HG03064 (cell line): ENCODE results near the gene RNF157.

Source experiments
- ATAC-seq: cut with Tn5 transposase; IDR thresholded peaks from one replicate; pipeline ENCODE4 v1.9.1; 2021; ENCODE audit warnings: low read depth; ENCODE audit not compliant: unreplicated experiment

The RNF157 gene

DNA sequence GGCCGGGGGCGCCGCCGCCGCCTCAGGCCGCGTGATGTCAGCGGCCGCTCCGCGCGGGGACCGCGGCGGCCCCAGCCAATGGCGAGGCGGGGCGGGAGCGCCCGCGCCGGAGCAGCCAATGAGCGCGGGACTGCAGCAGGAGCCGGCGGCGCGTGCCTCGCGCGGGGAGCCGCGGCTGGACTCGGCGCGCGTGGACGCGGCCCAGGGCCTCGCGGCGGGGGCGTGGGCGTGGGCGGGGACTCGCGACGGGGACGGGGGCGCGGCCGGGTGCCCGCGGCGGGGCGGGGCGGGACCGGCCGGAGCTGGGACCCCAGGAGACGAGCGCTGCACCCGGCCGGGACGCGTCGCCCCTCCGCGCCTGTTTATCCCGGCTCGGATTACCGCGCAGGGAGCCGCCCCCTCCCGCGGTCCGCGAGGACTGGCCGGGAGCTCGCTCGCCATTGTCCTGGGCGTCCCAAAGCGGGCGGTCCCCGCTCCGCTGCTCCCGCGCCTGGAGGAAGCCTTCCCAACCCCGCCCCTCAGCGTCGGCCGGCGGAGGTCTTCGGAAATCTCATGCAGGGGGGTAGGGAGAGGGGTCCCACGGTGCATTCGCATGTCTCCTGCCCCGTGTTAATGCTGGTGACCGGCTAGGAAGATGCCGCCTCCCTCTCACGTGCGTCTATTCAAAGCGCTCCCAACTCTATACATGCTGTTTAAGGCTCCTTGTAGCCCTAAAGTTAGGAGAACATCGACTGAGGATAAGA lies at the start of gene RNF157:
TSS of gene RNF157 (minus strand) at position 33 of the 743 bp plus-strand sequence. CDS start 253 bp downstream, outside the sequence.
- ATAC-seq = no peak

DNA sequence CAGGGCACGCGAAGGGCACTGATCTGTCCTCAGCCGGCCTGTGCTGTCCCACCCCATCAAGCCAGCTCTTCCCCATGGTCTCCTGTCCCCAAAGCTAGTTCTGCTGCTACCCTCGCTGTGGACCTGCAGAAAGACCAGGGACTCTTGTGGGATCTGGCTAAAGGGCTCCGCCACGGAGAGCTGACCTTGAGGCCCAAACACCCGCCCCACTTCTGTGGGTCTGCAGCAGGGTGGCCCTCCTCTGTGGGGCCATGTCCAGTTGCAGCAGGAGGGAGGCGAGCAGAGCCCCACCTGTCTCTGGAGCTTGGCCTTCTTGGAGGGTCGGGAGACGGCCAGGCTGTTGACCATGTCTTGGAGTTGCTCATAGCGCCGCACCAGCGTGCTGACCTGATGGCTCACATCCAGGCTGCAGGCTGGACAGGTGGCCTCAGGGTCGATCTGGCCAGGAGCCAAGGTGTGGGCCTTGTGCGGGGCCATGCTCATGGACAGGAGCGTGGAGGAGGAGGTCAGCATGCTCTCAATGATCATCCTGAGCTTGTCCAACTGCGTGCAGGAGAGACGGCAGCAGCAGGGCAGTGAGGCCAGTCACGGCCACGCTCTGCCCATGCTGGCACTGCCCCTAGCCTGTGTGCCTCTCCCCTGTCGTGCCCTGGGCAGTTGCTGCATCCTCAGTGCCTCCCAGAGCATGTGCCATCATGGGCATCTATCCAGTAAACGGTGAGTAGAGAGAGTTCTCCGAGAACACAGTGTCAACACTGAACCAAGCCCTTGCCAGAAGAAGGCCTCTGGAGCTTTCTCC lies 41.5 kb upstream of the RNF157 start:
- ATAC-seq = no peak

DNA sequence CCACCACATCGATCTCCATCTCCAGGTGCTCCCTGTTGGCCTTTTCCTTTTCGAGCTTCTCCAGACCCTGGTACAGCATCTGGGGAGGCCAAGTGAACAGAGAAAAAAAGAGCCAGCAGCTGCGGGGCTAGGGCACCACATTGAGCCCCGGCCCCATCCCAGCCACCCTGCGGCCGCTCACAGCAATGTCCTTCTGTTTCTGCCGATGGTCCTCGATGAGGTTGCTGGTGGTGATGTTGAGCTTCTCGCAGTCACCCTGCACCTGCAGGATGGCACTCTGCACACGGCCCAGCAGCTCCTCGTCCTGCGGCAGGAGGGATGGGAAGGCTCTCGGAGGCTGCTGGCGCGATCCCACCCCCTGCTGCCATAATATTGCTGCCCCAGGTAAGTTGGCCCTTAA lies 40.4 kb upstream of the RNF157 start:
- no peak for ATAC-seq

DNA sequence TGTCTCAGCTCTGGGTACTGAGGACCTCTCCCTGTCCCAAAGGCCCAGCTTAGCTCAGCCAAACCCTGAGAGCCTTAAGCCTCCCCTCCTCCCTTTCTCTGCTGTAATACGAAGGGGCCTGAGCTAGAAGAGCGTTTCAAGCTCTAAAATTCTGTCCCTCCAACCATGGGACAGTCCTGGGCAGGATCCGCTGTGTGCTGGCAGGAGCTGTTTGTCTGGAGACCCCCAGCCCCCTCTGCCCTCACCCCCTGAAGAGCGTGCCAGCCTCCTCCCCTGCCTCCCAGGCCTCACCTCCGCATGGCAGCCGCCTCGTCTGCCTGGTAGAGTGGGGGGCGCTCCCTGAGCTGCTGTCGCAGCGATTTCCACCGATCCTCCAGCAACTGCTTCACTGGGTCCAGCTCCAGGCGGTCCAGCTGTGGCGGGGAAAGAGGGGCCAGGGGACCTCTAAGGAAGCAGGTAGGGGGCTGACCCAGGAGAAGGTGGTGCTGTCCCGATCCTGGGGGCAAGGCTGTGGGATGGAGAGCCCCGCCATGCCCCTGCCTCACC lies 39.5 kb upstream of the RNF157 start:
- ATAC-seq = no peak

- no peak for ATAC-seq
Measured at GRCh38 chr17:76278952-76279741, 38.9 kb upstream of the RNF157 start.

DNA sequence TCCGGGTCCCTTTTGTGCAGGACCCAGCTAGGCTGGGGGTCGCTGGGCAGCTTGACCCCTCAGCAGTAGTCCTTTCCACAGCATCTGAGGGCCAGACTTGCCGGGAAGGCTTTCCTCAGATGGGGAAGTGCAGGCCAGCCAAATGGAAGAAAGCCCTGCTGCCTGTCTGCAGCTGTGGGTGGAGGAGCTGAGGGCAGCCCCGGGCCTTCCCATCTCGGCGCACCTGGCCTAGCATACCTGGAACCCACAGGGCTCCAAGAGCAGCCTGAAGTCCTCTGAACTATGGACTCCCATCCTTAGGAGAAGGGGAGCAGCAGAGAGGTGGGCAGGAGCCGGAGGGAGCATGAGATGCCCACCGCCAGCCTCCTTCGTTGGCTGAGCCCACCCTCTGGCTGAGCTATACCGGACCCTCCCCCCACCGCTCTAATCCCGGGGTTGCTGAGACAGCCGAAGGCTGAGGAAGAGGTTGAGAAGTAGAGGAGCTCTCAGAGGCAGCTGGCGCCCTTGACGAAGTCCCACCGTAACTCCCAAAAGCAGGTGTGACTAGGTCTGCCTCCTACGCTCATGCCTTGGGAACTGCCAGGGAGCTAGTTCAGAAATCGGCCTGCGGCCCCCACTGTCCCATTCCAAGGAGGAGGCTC lies 38.1 kb upstream of the RNF157 start:
- ATAC-seq = no peak

DNA sequence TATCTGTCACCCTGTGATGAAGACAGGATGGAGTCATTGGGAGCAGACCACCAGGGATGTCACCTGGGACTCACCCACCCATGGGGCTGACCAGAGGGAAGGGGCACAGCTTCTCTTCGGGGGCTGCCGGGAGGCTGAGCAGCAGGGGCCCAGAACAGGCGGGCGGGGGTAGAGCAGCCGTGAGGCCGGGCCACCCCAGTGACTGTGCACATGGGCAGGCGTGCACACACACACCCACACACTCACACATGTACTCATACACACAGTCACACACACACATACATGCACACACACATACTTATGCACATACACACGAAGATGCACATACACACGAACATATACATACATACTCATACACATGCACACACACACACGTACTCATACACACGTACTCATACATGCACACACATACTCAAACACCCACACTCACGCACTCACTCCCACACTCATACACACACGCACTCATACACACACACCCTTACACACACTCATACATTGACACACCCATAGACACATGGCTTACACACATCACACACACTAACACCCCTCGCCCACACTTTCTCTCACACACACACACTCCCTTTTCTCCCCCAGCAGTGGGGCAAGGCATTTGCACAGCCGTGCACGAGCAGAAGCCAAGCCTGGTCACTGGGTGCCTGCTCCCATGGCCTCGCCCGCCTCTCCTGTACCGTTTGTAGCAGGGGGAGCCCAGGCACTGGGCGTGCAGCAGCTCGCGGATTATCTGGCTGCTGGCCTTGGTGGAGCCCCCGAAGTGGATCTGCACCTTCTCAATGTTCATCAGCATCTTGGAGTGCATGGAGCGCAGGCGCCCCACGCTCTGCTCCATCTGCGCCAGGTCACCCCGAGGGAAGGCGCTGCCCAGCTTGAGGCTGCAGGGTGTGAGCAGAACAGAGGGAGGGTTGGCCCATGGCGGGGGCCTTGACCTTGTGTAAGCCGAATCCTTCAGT lies 37.3 kb upstream of the RNF157 start:
- ATAC-seq = no peak

DNA sequence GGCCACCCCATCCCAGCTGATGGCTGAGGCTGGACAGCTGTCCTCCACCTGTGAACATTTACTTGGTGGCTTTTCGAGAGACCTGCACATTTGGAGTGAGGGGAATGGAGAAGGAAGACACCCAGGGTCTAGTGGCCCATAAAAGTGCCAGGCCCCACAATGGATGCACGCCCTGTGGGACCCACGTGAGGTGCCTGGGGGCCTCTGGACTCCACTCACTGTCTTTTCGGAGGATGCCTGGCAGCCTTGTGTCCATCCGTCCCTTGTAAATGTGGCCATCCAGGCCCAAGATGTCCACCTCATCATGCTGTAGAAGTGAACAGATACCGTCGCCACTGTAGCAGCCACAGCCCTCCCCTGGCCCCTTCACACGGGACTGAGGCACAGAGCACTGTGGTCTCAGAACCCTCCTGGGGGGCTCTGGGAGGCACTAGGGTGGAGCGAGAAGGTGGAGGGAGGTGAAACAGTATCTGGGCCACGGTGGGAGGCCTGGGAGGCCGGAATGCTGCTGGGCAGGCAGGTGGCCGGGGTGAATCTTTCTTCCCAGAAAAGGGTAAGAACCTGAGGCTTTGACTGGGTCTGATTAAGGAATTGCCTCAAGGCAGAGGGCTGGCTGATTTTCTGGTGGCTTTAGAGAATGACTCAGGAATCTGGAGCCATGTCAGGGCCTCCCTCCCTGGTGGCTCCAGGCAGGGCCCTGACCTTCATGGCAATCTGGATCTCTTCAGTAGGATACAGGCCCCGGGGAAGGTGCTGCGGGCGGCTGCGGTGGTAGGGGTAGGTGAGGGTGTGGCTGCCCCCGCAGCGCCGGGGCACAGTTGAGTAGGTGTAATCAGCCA lies 36.4 kb upstream of the RNF157 start:
- no peak for ATAC-seq

DNA sequence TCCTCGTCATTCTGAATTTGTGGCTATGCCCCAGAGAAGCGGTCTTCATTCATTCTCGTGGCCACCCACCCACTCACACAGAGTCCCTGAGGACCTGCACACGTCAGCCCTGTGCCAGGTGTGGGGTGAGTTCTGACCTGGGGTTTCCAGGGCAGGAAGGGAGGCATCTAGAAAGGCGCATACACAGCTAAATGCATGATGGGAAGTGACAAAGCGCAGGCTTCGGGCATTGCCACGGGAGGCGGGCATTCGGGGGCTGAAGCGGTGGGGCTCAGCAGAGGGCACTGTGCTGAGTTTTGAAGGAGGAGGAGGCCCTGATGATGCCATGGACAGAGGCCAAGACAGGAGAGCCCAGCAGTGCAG lies 35.8 kb upstream of the RNF157 start:
- ATAC-seq = no peak

- ATAC-seq = no peak
Measured at GRCh38 chr17:76275382-76276068, 35.2 kb upstream of the RNF157 start.

DNA sequence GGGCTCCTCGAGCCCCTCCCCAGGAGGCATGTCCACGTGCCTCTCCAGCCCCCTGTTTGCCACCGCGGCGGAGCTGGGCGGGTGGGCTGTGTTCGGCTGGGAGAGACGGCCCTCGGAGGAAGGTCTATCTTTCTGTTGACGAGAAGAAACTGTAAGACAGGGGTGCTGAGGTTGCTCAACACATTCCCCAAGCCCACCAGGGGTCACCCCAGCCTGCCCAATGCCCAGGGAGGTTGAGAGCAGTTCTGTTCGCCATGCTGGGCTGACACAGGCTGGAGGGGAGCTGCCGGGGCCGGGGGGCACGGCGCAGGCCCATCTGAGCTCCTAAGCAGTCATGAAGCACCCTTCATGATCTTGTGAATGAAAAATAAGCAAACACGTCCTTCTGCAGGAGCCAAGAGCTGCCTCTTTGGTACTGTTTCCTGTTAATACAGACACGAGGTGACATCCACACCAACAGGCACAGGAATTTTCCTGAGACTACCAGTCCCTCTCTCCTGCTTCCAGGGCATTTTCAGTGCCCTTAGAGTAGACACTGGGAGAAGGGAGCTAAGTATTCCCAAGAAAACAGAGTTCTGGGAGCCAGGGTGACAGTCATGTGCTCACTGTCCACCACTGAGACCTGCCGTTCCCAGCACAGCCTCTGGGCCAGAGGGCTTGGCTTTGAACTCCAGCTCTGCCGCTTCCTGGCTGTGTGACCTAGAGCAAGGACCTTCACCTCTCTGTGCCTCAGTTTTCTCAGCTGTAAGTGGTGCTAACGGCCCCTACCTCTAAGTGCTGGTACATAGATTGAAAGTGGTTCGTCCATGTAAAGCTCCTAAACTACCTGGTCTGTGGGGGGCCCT lies 34.0 kb upstream of the RNF157 start:
- ATAC-seq = no peak

- no peak for ATAC-seq
Measured at GRCh38 chr17:76273445-76274111, 33.3 kb upstream of the RNF157 start.

GRCh38 chr17:76272541-76273444 lies 32.5 kb upstream of the RNF157 start:
- ATAC-seq = peak; percentile 7

- peak; percentile 39 for ATAC-seq
Measured at GRCh38 chr17:76271669-76272540, 31.6 kb upstream of the RNF157 start.
